Measurements from ENCODE around the gene IQGAP1.

Gene IQGAP1

DNA sequence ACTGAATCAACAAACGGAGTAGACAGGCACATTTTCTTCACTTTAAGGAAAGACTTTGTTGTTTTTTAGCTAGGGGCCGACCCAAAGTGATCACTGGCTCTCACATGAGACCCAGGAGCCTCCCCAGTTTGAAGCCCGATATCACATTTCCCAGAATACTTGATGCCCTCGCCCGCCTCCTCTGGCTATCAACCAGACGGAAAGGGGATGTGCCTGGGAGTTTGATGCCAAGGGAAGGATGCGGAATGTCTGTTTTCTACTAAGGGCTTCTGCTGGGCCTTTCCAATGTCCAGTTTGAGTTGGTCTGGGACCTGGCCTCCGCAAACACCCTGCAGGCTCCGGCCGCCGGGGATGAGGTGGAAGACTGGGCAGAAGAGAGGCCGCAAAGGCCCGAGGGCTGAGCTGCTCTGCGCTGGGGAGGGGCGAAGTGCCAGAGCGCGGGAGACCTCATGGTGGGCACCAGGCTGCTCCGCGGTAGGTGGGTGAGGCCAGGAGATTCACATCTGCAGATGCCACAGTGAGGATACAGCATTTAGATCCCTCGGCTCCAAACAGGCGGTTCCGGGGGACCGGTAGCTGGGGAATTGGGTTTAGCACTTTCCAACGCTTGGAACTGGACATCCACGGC lies 36.4 kb upstream of the IQGAP1 start:
- POLR2A ChIA-PET, result interaction anchor here (0.9 to 1.5 kb wide), 8 partner anchors 8 to 129 kb away, joined by 3 to 6 read pairs (median 4); partner anchors contain the start of gene IQGAP1
- CTCF ChIA-PET, result interaction anchor here (0.7 to 1.5 kb wide), 3 partner anchors 10 to 331 kb away, joined by 3 to 7 read pairs (median 5); no protein-coding TSS in a partner anchor
- no peak for TF ChIP-seq HDGF (IDR thresholded peaks at IDR 0.05; ENCODE audit: borderline replicate concordance)
- peak; percentile 68; the same call in 1 of the 2 replicates for TF ChIP-seq L3MBTL2 (conservative IDR thresholded peaks at IDR 0.05)
- DNase-seq (ENCODE audit: extremely low spot score), result no peak

DNA sequence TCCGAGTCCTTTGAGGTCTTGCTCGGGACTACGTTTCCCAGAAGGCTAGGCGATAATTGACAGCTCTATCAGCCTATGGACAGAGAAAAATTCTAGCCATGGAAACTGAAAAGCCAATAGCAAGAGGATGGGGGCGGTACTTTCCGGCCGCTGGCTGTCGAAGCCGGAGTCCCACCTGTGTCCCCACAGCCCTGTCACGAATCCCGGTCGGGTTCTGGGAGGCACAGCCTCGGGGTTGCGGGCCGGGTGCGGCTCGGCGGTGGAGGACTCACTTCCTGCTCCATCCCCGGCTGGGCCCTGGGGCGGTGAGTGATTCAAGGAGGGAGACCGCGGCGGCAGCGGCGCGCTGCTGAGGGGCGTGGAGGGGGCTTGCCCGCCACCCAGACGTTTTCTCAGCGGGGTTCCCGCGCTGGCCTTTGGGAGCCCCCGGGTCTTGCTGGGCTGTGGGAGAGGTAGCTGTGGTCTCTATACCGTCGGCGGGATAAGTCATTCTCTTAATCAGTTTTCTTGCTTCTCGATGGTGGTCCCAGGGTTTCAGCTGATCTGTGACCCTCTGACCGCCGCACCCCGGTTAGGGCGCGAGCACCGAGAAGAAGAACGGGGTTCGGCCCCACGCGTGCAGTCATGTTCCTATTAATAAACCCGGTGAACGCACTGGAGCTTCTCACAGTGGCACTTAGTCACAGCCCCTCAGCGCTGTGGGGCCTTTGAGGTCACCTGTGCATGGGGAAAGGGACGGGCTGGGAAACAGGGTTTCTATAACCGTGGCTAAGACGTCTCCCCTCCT lies 35.7 kb upstream of the IQGAP1 start, which contains the start of gene ZNF774:
TSS of gene ZNF774 (plus strand) at position 178 of the 787 bp plus-strand sequence. CDS start 2,377 bp downstream, outside the sequence.
- TF ChIP-seq, protein P1, sequence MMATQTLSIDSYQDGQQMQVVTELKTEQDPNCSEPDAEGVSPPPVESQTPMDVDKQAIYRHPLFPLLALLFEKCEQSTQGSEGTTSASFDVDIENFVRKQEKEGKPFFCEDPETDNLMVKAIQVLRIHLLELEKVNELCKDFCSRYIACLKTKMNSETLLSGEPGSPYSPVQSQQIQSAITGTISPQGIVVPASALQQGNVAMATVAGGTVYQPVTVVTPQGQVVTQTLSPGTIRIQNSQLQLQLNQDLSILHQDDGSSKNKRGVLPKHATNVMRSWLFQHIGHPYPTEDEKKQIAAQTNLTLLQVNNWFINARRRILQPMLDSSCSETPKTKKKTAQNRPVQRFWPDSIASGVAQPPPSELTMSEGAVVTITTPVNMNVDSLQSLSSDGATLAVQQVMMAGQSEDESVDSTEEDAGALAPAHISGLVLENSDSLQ (IDR thresholded peaks at IDR 0.05), result peak; percentile 99
- TF ChIP-seq FOXA1 (IDR thresholded peaks at IDR 0.05) (no peak), L3MBTL2 (conservative IDR thresholded peaks at IDR 0.05) (peak; percentile 58), BHLHE40 (IDR thresholded peaks at IDR 0.05; ENCODE audit: borderline replicate concordance) (no peak)
- ChIA-PET CTCF (interaction anchor here (1.1 to 1.5 kb wide), 2 partner anchors 10 to 46 kb away, joined by 3 to 5 read pairs; no protein-coding TSS in a partner anchor), POLR2A (interaction anchor here (0.9 to 1.5 kb wide), 8 partner anchors 8 to 128 kb away, joined by 3 to 6 read pairs (median 4); partner anchors contain the start of gene IQGAP1)
- peak; percentile 99 for DNase-seq (ENCODE audit: extremely low spot score)

DNA sequence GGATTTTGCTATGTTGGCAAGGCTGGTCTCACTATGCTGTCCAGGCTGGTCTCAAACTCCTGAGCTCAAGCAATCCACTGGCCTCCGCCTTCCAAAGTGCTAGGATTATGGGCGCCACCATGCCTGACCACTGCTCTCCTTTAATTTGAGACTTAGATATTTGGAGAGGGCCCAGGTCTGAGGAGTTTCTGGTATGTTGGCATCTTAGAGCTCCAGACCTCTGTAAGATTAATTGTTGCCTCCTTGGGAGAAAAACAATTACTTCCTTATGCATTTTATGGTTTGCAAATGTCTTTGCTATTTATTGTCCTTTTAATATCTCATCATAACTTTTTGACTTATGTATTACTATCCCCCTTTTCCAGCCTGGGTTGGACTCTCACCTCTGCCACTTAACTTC lies 33.1 kb upstream of the IQGAP1 start:
- no peak for DNase-seq (ENCODE audit: extremely low spot score)
- ChIA-PET CTCF (interaction anchor here (1.1 kb wide), 1 partner anchor 35 kb away, joined by 6 read pairs; no protein-coding TSS in a partner anchor), POLR2A (no interaction called here)
- TF ChIP-seq, protein P1 (IDR thresholded peaks at IDR 0.05), result no peak
- TF ChIP-seq ARNT (IDR thresholded peaks at IDR 0.05), result no peak
- TF ChIP-seq CTBP1 (IDR thresholded peaks at IDR 0.05; ENCODE audit: borderline replicate concordance), result no peak
- TF ChIP-seq SUZ12 (IDR thresholded peaks at IDR 0.05), result no peak
- TF ChIP-seq ZNF384 (IDR thresholded peaks at IDR 0.05), result no peak

DNA sequence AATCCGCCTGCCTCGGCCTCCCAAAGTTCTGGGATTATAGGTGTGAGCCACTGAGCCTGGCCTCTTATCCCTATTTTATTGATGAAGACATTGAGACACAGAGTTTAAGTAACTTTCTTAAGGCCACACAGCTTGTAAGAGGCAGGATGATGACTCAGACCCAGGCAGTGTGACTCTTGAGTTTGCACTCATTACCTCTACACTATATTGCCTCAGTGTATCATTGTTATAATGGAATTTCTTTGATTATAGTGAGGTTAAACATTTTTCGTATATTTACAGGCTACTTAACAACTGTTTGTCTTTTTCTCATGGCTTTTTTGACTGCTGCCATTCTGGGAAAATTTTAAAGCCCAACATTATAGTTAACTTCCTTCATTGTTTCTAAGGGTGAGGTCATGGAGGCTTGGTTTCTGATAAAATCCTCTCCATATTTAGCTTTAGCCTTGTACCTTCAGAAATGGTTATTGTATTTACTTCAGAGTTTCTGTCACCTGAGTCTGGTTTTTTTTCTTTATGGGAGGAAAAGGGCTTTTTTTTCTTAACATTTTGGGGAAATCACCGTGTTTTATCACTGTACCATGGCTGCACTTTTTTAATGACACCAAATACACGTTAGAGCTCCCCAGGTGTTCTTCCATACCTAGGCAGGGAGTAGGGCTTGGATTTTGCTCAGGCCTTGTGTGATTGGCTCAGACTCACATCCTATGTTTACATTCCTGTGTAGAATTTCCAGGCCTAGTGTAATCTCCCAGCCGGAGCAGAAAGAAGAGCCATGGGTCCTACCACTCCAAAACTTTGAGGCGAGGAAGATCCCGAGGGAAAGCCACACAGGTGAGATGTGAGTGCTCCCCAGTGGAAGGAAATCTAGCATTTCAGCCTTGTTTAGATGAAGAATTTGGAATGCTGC lies 29.7 kb upstream of the IQGAP1 start:
- no peak for TF ChIP-seq BHLHE40 (IDR thresholded peaks at IDR 0.05; ENCODE audit: borderline replicate concordance)
- TF ChIP-seq HDGF (IDR thresholded peaks at IDR 0.05; ENCODE audit: borderline replicate concordance), result no peak
- no peak for TF ChIP-seq ARNT (IDR thresholded peaks at IDR 0.05)
- TF ChIP-seq FOXA1 (IDR thresholded peaks at IDR 0.05), result no peak
- TF ChIP-seq SP1 (IDR thresholded peaks at IDR 0.05), result no peak
- TF ChIP-seq SUZ12 (IDR thresholded peaks at IDR 0.05), result no peak
- no peak for TF ChIP-seq CTBP1 (IDR thresholded peaks at IDR 0.05; ENCODE audit: borderline replicate concordance)
- no peak for TF ChIP-seq NFRKB (IDR thresholded peaks at IDR 0.05)
- TF ChIP-seq L3MBTL2 (conservative IDR thresholded peaks at IDR 0.05), result no peak
- no peak for TF ChIP-seq LEF1 (IDR thresholded peaks at IDR 0.05; ENCODE audit: borderline replicate concordance)
- no peak for DNase-seq (ENCODE audit: extremely low spot score)
- ChIA-PET POLR2A (no interaction called here), CTCF (no interaction called here)

DNA sequence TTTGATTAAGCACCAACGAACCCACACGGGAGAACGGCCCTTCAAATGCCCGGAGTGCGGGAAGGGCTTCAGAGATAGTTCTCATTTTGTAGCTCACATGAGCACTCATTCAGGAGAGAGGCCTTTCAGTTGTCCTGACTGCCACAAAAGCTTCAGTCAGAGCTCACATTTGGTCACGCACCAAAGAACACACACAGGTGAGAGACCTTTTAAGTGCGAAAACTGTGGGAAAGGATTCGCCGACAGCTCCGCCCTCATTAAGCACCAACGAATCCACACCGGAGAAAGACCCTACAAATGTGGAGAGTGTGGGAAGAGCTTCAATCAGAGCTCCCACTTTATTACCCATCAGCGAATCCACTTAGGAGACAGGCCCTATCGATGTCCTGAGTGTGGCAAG lies 27.3 kb upstream of the IQGAP1 start:
- CTCF ChIA-PET, result interaction anchor here (1.2 to 1.9 kb wide), 2 partner anchors 121 to 127 kb away, joined by 5 read pairs; no protein-coding TSS in a partner anchor
- POLR2A ChIA-PET, result interaction anchor here (1.2 to 1.4 kb wide), 2 partner anchors 9 to 27 kb away, joined by 4 to 5 read pairs; partner anchors contain the start of genes IQGAP1 and ZNF774
- DNase-seq (ENCODE audit: extremely low spot score), result no peak
- TF ChIP-seq FOXM1 (IDR thresholded peaks at IDR 0.05; ENCODE audit: borderline replicate concordance), result no peak
- no peak for TF ChIP-seq FOXA1 (IDR thresholded peaks at IDR 0.05)
- no peak for TF ChIP-seq CTBP1 (IDR thresholded peaks at IDR 0.05; ENCODE audit: borderline replicate concordance)
- TF ChIP-seq LEF1 (IDR thresholded peaks at IDR 0.05; ENCODE audit: borderline replicate concordance), result no peak
- TF ChIP-seq SUZ12 (IDR thresholded peaks at IDR 0.05), result no peak
- no peak for TF ChIP-seq ARNT (IDR thresholded peaks at IDR 0.05)
- no peak for TF ChIP-seq HDGF (IDR thresholded peaks at IDR 0.05; ENCODE audit: borderline replicate concordance)
- no peak for TF ChIP-seq ZNF384 (IDR thresholded peaks at IDR 0.05)
- no peak for TF ChIP-seq NFRKB (IDR thresholded peaks at IDR 0.05)
- no peak for TF ChIP-seq BHLHE40 (IDR thresholded peaks at IDR 0.05; ENCODE audit: borderline replicate concordance)
- no peak for TF ChIP-seq TARDBP (IDR thresholded peaks at IDR 0.05)

DNA sequence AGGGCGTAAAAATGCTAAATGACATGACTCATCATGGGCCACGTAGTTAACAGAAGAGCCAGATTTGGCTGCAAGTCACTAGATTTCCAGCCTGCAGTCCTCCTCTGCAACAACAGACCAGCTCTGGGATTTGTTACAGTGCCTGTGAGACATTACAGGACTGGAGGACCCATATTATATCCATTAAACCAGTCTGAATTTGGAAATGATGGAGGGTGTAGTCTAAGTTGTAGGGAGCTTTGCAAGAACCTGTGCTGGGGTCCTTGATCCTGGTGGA lies 25.2 kb upstream of the IQGAP1 start:
- POLR2A ChIA-PET, result interaction anchor here (1.3 to 2.6 kb wide), 3 partner anchors 10 to 43 kb away, joined by 3 to 6 read pairs (median 4); partner anchors contain the start of genes IQGAP1 and ZNF774
- CTCF ChIA-PET, result interaction anchor here (0.8 to 1.3 kb wide), 4 partner anchors 11 to 120 kb away, joined by 3 to 8 read pairs (median 4); no protein-coding TSS in a partner anchor
- no peak for TF ChIP-seq FOXA1 (IDR thresholded peaks at IDR 0.05)
- no peak for TF ChIP-seq ARNT (IDR thresholded peaks at IDR 0.05)
- TF ChIP-seq BHLHE40 (IDR thresholded peaks at IDR 0.05; ENCODE audit: borderline replicate concordance), result no peak
- TF ChIP-seq SP1 (IDR thresholded peaks at IDR 0.05), result no peak
- TF ChIP-seq HDGF (IDR thresholded peaks at IDR 0.05; ENCODE audit: borderline replicate concordance), result no peak
- TF ChIP-seq LEF1 (IDR thresholded peaks at IDR 0.05; ENCODE audit: borderline replicate concordance), result no peak
- TF ChIP-seq ELF4 (IDR thresholded peaks at IDR 0.05), result no peak
- TF ChIP-seq FOXM1 (IDR thresholded peaks at IDR 0.05; ENCODE audit: borderline replicate concordance), result no peak
- no peak for TF ChIP-seq L3MBTL2 (conservative IDR thresholded peaks at IDR 0.05)
- TF ChIP-seq ZNF384 (IDR thresholded peaks at IDR 0.05), result no peak
- no peak for TF ChIP-seq TARDBP (IDR thresholded peaks at IDR 0.05)
- TF ChIP-seq, protein P1 (IDR thresholded peaks at IDR 0.05), result no peak
- TF ChIP-seq FOXK2 (IDR thresholded peaks at IDR 0.05), result no peak
- TF ChIP-seq SUZ12 (IDR thresholded peaks at IDR 0.05), result no peak
- no peak for TF ChIP-seq NFRKB (IDR thresholded peaks at IDR 0.05)
- no peak for TF ChIP-seq CTBP1 (IDR thresholded peaks at IDR 0.05; ENCODE audit: borderline replicate concordance)
- no peak for DNase-seq (ENCODE audit: extremely low spot score)

Measured in HEK293T (cell line).